ENCODE results near the gene ERICH3.

ERICH3 gene

GRCh38 chr1:74587888-74588287, 85.7 kb downstream of the ERICH3 start:
- DNase-seq (ENCODE audit: low spot score), result no peak

DNA sequence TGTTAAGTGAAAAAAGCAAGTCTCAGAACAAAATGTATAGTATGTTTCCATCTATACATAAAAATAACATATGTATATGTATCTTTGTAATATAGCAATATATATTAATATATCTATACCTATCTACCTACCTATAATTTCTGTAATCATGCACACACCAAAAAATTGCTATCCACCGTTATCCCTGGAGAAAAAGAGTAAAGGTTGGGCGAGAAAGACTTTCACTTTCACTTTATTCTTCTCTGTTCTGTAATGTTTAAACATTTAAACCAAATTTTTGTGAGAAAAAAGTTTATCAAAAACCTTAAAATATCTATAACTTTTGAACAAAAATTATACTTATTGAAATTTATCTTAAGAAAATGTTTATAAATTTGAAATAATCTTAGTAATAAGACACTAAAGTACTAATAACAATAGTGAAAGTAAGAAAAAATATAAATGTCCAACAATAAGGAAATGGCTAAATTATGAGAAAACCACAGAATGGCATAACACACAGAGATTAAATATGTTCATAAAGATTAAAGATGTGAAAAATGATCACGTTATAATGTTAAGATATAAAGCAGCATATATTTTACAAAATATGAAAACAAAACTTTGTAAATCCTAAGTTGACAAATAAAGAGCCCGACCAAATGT, 87.2 kb downstream of the ERICH3 start:
- DNase-seq (ENCODE audit: low spot score), result no peak

GRCh38 chr1:74584185-74584584, 89.4 kb downstream of the ERICH3 start:
- no peak for DNase-seq (ENCODE audit: low spot score)

- DNase-seq (ENCODE audit: low spot score), result no peak
Observed at GRCh38 chr1:74583397-74583796, 90.2 kb downstream of the ERICH3 start.

GRCh38 chr1:74579425-74579824, 94.2 kb downstream of the ERICH3 start:
- DNase-seq (ENCODE audit: low spot score), result no peak

- DNase-seq (ENCODE audit: low spot score), result no peak
Observed at GRCh38 chr1:74578101-74578500, 95.5 kb downstream of the ERICH3 start.

DNA sequence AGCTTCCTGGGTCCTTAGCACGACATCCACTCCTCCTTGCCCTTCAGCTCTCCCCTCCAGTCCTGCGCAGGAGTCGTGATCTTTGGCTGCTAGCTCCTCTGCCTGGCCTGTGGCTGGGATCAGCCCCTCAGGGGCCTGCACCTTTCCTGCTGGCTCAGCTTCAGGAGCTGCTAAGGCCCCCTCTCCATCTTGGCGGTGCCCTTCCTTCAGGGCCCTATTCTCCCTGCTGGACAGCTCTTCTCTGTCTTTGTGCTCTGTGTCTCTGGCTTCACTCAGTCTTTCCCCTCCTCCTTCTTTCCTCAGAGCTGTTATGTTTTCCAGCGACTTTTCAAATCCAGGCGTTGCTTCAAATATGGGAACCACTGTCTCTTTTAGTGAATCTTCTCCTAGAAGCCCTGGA, 101.7 kb downstream of the ERICH3 start:
- DNase-seq (ENCODE audit: low spot score), result no peak

DNA sequence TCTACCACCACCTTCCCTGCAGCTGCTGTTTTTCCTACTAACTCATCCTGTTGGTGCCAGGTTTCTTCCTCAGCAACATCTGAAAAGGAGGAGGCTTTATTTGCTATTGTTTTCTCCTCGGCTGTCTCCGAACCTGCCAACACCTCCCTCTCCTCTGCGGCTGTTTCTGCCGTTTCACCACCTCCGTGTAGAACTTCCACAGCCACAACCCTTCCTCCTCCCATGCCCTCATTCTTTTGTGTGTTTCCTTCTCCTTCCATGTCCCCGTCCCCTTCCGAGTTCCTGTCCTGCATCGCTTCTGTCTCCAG, 102.1 kb downstream of the ERICH3 start:
- DNase-seq (ENCODE audit: low spot score), result no peak

DNA sequence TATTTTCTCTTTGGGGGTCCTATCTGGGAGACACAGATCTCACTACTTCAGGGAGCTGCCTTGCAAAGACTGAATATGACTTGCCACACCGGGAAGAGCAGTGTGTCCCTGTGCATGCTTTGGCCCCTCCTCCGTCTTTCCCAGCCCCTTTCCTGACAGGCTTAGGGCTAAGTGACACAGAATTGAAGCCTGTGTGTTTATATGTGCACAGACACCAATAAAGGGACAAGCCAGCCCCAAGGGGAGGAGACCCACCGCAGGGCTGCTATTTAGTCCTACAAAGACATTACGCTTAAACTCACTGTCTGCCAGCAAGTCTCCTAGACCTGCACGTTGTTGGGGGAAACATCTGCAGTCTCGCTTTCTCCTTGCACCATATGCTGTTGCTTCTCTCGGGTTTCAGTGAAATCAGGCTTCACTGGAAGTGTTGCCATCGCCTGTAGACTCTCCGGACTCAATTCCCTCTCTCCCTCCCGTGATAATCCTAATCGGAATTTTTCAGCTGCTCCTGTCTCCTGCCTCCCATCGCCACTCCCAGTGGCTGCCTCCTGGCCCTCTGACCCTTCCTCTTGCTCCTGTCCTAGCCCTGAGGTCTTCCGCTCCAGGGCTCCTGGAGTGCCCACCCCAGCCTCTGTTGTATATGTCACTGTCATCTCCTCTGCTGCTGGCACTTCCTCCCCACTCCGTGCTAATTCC, 102.6 kb downstream of the ERICH3 start:
- DNase-seq (ENCODE audit: low spot score), result no peak

- no peak for DNase-seq (ENCODE audit: low spot score)
Observed at GRCh38 chr1:74549932-74550331, 123.7 kb downstream of the ERICH3 start.

GRCh38 chr1:74548961-74549750, 124.4 kb downstream of the ERICH3 start:
- DNase-seq (ENCODE audit: low spot score), result no peak

GRCh38 chr1:74545821-74546220, 127.8 kb downstream of the ERICH3 start:
- no peak for DNase-seq (ENCODE audit: low spot score)

DNA sequence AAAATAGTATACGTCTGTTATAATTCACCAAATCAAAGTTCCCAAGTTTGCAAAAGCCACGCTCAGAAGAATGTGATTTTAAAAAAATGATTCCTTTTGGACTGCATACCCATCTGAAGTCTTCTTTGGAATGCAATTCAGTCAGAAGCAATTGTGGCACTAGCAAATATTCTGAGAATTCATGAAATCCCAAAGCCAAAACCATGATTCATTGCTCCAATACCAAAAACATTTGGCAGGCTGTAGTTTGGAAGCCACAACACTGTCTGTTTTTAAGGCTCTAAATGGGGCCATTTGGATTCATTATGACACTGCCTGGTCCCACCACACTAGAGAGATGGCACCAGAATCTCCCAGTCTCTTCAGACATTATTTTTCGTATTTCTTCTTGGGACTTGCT, 139.4 kb downstream of the ERICH3 start:
- DNase-seq (ENCODE audit: low spot score), result no peak

- DNase-seq (ENCODE audit: low spot score), result no peak
Observed at GRCh38 chr1:74531796-74532195, 141.8 kb downstream of the ERICH3 start.

DNA sequence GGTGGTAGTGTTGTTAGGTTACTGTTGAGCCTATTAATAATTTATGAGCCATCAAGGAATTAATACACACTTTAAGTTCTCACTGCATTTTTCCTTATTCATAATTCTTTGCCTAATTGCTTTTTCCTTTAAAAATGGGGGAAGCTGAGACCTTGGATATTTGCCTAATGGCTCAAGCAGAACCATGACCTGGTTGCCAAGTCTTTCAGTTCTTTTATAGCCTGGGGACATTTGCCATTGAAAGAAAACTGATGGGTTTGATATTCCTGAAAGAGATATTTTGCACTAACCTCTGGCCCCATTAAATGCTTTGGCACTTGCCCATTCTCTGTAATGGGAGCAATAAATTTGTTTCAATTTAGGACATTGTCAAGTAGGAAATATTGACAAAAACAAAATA, 142.7 kb downstream of the ERICH3 start:
- no peak for DNase-seq (ENCODE audit: low spot score)

DNA sequence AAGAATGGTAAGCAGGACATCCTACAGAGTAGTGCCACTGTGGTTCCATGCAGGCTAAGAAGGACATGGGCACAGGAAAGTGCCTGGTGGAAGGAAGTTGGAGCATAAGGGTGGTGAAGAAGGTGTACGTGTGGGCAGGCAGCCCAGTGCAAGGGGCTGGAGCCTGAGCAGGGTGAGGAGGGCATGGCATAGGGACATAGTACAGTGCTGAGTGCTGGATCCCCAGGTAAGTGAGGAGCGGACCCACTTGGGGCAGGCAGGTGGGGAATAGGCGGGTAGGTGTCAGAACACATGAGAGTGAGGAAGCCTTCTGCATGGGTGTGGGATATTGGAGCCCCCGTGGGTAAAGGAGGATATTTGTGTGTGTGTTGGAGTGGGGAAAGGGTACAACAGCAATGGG, 145.5 kb downstream of the ERICH3 start:
- DNase-seq (ENCODE audit: low spot score), result no peak

- no peak for DNase-seq (ENCODE audit: low spot score)
Observed at GRCh38 chr1:74526708-74527107, 146.9 kb downstream of the ERICH3 start.

- no peak for DNase-seq (ENCODE audit: low spot score)
Observed at GRCh38 chr1:74523873-74524480, 149.6 kb downstream of the ERICH3 start.

DNA sequence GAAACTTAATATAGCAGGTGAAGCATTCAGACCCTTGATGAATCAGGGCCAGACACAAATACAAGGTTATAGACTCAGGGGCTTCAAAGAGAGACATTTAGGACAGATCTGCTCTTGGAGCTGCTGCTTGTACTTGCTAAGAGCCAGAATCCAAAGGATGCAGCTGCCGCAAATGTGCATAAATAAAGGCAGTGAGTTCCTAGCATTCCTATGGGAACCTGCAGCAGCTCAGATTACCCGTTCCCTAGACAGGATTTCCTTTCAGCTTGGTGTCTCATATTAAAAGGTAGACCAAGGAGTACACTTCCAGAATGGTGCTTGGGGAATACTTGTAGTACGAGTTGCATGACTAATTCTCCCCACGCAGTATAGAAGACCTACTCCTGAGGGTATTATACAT, 151.4 kb downstream of the ERICH3 start:
- DNase-seq (ENCODE audit: low spot score), result no peak

All from putamen (tissue), 1 donor.